GM19463 (cell line): ENCODE data around the gene ETV7.
A peak's percentile ranks its signal among the peaks of the same experiment; 100 is the strongest.
"Not testable (repeated sequence)": the region's sequence is repeated elsewhere in the genome, so short reads cannot be mapped to it uniquely, and the experiment has no call there.

Experiments
- ATAC-seq: cut with Tn5 transposase; IDR thresholded peaks from one replicate; pipeline ENCODE4 v1.9.1; 2021; ENCODE audit warnings: mild to moderate bottlenecking, moderate library complexity; ENCODE audit not compliant: unreplicated experiment

The ETV7 gene

DNA sequence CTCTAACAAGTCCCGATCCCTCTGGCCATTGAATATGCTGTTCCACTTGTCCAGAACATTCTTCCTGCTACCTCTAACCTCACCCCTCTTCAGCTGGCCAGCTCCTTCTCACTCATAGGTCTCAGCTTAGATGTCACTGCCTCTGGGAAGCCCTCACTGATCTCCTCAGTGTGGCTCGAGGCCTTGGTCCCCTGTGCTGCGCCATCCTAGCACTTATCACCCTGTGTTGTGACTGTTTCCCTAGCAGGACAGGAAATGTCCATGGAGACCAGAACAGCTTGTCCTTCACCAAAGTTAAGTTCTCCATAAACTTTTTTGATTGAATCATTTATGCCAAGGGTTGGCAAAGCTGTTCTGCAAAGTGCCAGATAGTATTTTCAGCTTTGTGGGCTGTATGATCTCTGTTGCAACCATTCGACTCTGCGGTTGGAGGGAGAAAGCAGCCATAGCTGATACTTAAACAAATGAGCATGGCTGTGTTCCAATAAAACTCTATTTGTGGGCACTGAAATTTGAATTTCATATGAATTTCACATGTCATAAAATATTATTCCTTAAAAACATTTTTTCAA is 44.3 kb downstream of the ETV7 start:
- ATAC-seq: no peak

- peak; percentile 65 for ATAC-seq
Measured at GRCh38 chr6:36340618-36341454, 46.6 kb downstream of the ETV7 start.

GRCh38 chr6:36340306-36340617 is 47.2 kb downstream of the ETV7 start:
- ATAC-seq: no peak

GRCh38 chr6:36339146-36339545 is 48.3 kb downstream of the ETV7 start:
- ATAC-seq: no peak

DNA sequence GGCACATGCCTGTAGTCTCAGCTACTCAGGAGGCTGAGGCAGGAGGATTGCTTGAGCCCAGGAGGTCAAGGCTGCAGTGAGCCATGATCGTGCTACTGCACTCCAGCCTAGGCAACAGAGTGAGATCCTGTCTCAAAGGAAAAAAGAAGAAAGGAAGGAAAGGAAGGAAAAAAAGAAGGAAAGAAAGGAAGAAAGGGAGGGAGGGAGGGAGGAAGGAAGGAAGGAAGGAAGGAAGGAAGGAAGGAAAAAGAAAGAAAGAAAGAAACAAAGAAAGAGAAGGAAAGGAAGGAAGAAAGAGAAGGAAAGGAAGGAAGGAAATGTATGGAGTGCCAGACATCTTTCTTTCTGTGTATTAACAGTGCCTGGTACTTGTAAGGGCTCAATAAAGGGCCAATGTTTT is 49.2 kb downstream of the ETV7 start:
- not testable (repeated sequence) for ATAC-seq

GRCh38 chr6:36337814-36338213 is 49.7 kb downstream of the ETV7 start:
- ATAC-seq: no peak

- no peak for ATAC-seq
Measured at GRCh38 chr6:36336779-36337241, 50.7 kb downstream of the ETV7 start, which contains the start of gene BNIP5. BNIP5 (minus strand) TSS chr6:36336888; CDS start chr6:36330690, 6,198 bp downstream.

DNA sequence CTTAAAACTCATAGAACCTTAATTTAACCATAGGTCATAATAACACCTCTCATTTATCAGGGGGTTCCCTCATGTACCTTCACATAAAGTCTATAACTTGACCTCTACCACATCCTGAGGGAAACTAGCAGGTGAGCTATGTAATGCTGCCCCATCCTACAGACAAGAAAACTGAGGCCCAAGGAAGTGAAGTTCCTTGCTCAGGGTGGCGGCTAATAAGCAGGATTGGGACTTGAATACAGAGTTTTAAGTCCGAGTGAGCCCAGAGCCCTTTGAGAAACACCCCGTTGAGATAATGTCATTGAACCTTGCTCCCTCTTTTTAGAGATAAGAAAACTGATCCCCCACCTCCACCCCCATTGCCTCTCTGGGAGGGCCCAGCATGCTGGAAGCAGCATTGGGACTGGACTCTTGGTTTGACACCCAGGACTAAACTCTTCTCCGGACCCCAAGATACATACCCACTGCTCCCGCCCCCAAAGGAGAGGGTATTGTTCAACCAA is 51.2 kb downstream of the ETV7 start:
- no peak for ATAC-seq

DNA sequence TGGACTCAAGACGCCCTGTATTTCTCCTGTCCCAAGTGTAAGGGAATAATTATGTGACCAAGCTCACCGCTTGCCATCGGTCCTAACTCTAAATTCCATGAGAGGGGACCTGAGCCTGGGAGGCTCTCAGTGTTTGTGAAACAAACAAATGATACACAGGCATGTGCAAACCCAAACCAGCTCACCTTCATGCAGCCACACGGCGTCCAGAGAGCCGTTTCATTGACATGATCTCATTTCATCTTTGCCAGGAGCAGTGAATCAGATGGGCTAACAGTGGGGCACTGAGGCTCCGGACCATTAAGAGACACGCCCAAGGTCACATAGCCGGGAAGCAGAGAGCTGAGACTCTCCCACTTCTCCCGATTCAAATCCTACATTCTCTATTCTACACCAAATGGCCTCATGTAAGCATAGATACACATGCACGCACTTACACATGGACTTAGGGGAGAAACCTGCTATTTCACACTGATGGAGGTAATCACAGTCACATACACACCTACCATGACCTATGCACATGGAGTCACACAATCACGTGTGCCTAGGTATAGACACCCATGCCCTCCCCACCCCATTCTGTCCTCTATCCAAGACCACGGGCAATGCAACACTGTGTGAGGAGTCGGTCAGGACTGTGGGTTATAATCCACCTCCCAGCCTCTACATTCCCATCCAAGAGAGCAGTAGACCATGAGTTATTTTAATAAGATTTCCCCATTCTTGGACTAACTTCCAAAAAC is 51.8 kb downstream of the ETV7 start:
- no peak for ATAC-seq

GRCh38 chr6:36334832-36335459 is 52.5 kb downstream of the ETV7 start:
- ATAC-seq: no peak

GRCh38 chr6:36333931-36334725 is 53.3 kb downstream of the ETV7 start:
- no peak for ATAC-seq

GRCh38 chr6:36333171-36333895 is 54.1 kb downstream of the ETV7 start:
- no peak for ATAC-seq

DNA sequence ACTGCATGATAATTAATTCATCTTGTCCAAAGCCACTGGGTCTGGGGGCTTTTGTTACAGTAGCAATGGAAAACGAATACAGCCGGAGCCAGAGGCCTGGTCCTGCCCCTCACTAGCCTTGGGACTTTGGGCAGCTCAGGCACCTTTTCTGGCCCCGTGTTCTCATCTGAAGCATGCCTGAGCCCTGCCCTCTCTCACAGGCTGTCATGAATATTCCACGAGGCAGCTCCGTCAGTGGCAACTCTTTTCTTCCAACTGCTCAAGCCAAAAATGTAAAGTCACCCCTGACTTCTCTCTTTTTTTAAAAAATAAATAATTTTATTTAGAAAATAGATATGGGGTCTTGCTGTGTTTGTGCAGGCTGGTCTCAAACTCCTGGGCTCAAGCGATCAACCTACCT is 56.1 kb downstream of the ETV7 start:
- ATAC-seq: no peak

DNA sequence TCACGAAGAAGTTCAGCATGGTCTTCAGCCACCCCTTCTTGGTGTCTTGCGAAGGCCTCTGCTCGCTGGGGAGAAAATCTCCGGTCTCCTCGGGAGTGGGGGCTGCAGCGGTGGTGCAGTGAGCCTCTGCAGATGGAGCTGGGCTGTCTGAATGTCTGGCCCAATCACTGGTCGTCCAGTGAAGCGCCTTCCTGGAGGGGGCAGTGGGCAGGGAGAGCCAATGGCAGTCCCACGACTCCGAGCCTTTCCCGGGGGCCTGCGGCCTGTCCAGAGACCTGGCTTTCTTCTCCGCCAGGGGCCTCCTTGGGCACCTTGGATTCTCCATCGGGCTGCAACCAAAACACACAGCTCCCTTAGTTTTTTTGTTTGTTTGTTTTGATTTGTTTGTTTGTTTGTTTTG is 57.1 kb downstream of the ETV7 start:
- ATAC-seq: no peak

GRCh38 chr6:36329798-36330291 is 57.6 kb downstream of the ETV7 start:
- ATAC-seq: no peak

DNA sequence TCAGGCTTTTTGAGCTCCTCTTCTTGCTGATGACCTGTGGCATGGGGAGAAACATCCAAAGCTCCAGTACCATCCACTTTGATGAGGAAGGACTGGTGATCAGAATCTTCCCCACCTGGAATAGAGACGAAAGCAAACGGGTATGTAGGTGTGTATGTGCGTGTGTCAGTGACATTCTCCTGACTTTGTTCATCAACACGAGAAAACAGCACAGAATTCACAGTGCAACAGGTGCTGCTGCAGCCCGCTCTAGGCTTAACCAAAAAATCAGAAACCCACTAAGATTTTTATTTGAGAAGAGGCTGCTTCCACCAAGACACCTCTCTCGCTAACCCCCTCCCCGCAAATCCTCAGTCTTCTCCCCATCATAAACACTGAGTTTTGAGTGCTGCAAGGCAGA is 58.9 kb downstream of the ETV7 start:
- no peak for ATAC-seq

DNA sequence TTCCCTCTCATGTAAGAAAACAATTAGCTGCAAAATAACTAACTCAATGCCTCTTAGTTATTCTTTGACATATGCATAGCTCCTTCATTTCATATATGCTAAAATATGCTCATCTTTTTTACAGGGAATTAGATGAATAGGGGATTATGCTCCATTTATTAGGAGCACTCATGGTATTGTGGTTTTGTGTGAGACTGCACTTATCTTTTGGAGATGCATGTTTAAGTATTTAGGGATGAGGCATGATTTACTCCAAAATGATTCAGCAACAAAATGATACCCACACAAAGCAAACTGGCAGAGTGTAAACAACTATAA is 59.6 kb downstream of the ETV7 start:
- no peak for ATAC-seq

- no peak for ATAC-seq
Measured at GRCh38 chr6:36327226-36327918, 60.1 kb downstream of the ETV7 start.

DNA sequence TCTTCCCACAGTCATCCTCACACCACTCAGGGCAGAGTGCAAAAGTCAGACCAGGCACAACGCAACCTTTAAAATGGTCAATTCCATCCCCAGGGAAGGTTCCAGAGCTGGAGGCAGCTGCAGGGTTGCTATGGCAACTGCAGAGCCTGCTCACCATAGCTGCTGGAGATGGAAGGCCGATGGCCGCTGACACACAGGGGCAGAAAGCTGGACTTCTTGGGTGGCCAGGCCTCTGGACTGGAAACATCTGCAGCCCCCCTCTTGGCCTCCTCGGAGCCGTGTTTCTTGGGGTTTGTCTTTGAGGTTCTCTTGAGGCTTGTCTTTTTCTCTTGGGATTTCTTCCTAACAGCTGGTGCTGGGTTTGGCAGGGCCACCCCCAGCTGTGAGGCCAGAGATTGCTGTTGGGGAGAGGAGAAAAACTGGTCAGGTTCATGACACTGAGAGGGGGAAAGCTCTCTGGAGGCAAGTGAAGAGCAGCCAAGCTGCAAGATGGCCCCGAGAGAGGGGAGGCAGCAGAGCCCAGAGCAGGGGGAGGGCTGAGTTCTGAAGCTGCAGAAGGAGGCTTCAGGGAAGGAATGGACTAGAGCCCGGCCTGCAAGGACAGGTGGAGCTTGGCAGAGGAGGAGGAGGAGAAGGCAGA is 61.0 kb downstream of the ETV7 start:
- no peak for ATAC-seq
